Gastrocnemius medialis (tissue), 4 donors: ENCODE data around the gene FOXP2.

Source experiments
- CTCF ChIP-seq, 5 experiments: fragments of 450-650 bp in 3 of 5; fragments of 200-600 bp in 2 of 5; sonication (generic) in 2 of 5; IDR thresholded peaks in 4 of 5; conservative IDR thresholded peaks in 1 of 5; 1 replicate in 4 of 5; 2 replicates in 1 of 5; pipeline ENCODE4 v1.5.1; 2016 to 2019; ENCODE audit warnings: antibody characterized with exemption in 5 of 5, mild to moderate bottlenecking in 3 of 5, moderate library complexity in 3 of 5
- POLR2A ChIP-seq, 2 donors: fragments of 450-650 bp; IDR thresholded peaks; one replicate each; pipeline ENCODE4 v1.6.1; 2017; ENCODE audit warnings: antibody characterized with exemption in 2 of 2, mild to moderate bottlenecking in 2 of 2, moderate library complexity in 2 of 2

- no peak for TF ChIP-seq POLR2A (IDR thresholded peaks at IDR 0.05)
- peak; percentile 25 to 83 (median 44) for TF ChIP-seq CTCF (IDR thresholded peaks at IDR 0.05 in 4 of 5, conservative IDR thresholded peaks at IDR 0.05 in 1 of 5)
Observed at GRCh38 chr7:114405427-114405826, 9.2 kb upstream of the FOXP2 start.
